ENCODE measurements around the gene ZNF227.
A peak's percentile ranks its signal among the peaks of the same experiment; 100 is the strongest.
"Not testable (repeated sequence)": the region's sequence is repeated elsewhere in the genome, so short reads cannot be mapped to it uniquely, and the experiment has no call there.

The ZNF227 gene

GRCh38 chr19:44212250-44212865, at the start of gene ZNF227:
ZNF227 (plus strand) TSS chr19:44212532; CDS start chr19:44217793, 5,261 bp downstream.
- DNase-seq (ENCODE audit: low spot score): peak; percentile 74

GRCh38 chr19:44163789-44164188, 48.5 kb upstream of the ZNF227 start:
- DNase-seq (ENCODE audit: low spot score): no peak

GRCh38 chr19:44164327-44164672, 48.0 kb upstream of the ZNF227 start:
- DNase-seq (ENCODE audit: low spot score): no peak

- DNase-seq (ENCODE audit: low spot score): peak; percentile 88
These were observed 47.4 kb upstream of the ZNF227 start, which contains the start of gene ZNF226 for GRCh38 chr19:44164673-44165512. ZNF226 (plus strand) TSS chr19:44165100; CDS start chr19:44170081, 4,981 bp downstream.

- DNase-seq (ENCODE audit: low spot score): not testable (repeated sequence)
These were observed 41.7 kb upstream of the ZNF227 start for GRCh38 chr19:44170660-44171059.

GRCh38 chr19:44176590-44176989, 35.7 kb upstream of the ZNF227 start:
- no peak for DNase-seq (ENCODE audit: low spot score)

- no peak for DNase-seq (ENCODE audit: low spot score)
These were observed 31.4 kb upstream of the ZNF227 start for GRCh38 chr19:44180968-44181367.

- no peak for DNase-seq (ENCODE audit: low spot score)
These were observed 30.2 kb upstream of the ZNF227 start for GRCh38 chr19:44182145-44182544.

GRCh38 chr19:44190020-44190419, 22.3 kb upstream of the ZNF227 start:
- DNase-seq (ENCODE audit: low spot score): no peak

GRCh38 chr19:44192127-44192526, 20.2 kb upstream of the ZNF227 start:
- DNase-seq (ENCODE audit: low spot score): no peak

- DNase-seq (ENCODE audit: low spot score): no peak
These were observed 15.6 kb upstream of the ZNF227 start for GRCh38 chr19:44196772-44197171.

GRCh38 chr19:44202470-44202869, 9.9 kb upstream of the ZNF227 start:
- DNase-seq (ENCODE audit: low spot score): no peak

- no peak for DNase-seq (ENCODE audit: low spot score)
These were observed 9.4 kb upstream of the ZNF227 start for GRCh38 chr19:44202974-44203373.

GRCh38 chr19:44203877-44204276, 8.5 kb upstream of the ZNF227 start:
- not testable (repeated sequence) for DNase-seq (ENCODE audit: low spot score)

- no peak for DNase-seq (ENCODE audit: low spot score)
These were observed 7.6 kb upstream of the ZNF227 start for GRCh38 chr19:44204772-44205171.

GRCh38 chr19:44207126-44207803, 5.1 kb upstream of the ZNF227 start:
- DNase-seq (ENCODE audit: low spot score): peak; percentile 83

GRCh38 chr19:44212866-44213346, 574 bp downstream of the ZNF227 start:
- DNase-seq (ENCODE audit: low spot score): no peak

- not testable (repeated sequence) for DNase-seq (ENCODE audit: low spot score)
These were observed 7.6 kb downstream of the ZNF227 start for GRCh38 chr19:44219926-44220325.

- DNase-seq (ENCODE audit: low spot score): not testable (repeated sequence)
These were observed 8.4 kb downstream of the ZNF227 start for GRCh38 chr19:44220761-44221160.

GRCh38 chr19:44221291-44221690, 9.0 kb downstream of the ZNF227 start:
- not testable (repeated sequence) for DNase-seq (ENCODE audit: low spot score)

GRCh38 chr19:44228318-44228717, 16.0 kb downstream of the ZNF227 start:
- DNase-seq (ENCODE audit: low spot score): no peak

GRCh38 chr19:44232867-44233266, 20.5 kb downstream of the ZNF227 start:
- DNase-seq (ENCODE audit: low spot score): no peak

- no peak for DNase-seq (ENCODE audit: low spot score)
These were observed 24.1 kb downstream of the ZNF227 start for GRCh38 chr19:44236384-44236783.

Measured in CD4-positive, alpha-beta T cell treated with Interleukin-6 at 100 ng/mL for 8 hours (primary cell).